Activated T-helper 1 cell treated with anti-CD3 and anti-CD28 coated beads, Interleukin-2, amount 50 U/mL, for 16 hours (primary cell): Measurements from ENCODE around the gene KDM3B.
"Not testable (repeated sequence)": the region's sequence is repeated elsewhere in the genome, so short reads cannot be mapped to it uniquely, and the experiment has no call there.

Source experiments
- DNase-seq, 2 donors: peaks; one replicate each; pipeline ENCODE4 v3.0.0-alpha.2; 2020; ENCODE audit warnings: low read depth in 1 of 2, low spot score in 1 of 2

KDM3B gene

GRCh38 chr5:138389332-138389731, 36.8 kb downstream of the KDM3B start:
- DNase-seq: no peak

- DNase-seq: not testable (repeated sequence)
Observed at GRCh38 chr5:138389911-138390310, 37.4 kb downstream of the KDM3B start.

- no peak for DNase-seq
Observed at GRCh38 chr5:138391859-138392386, 39.4 kb downstream of the KDM3B start.

GRCh38 chr5:138402640-138403039, 50.2 kb downstream of the KDM3B start:
- DNase-seq: no peak

GRCh38 chr5:138408023-138408422, 55.5 kb downstream of the KDM3B start:
- no peak for DNase-seq

GRCh38 chr5:138410996-138411640, 58.6 kb downstream of the KDM3B start:
- DNase-seq: not testable (repeated sequence)

- DNase-seq: no peak
Observed at GRCh38 chr5:138418444-138418843, 66.0 kb downstream of the KDM3B start.

- no peak for DNase-seq
Observed at GRCh38 chr5:138425079-138425478, 72.6 kb downstream of the KDM3B start.

- no peak for DNase-seq
Observed at GRCh38 chr5:138435943-138436342, 83.5 kb downstream of the KDM3B start.

- no peak for DNase-seq
Observed at GRCh38 chr5:138438003-138438723, 85.7 kb downstream of the KDM3B start.

GRCh38 chr5:138438724-138439476, 86.4 kb downstream of the KDM3B start, which contains the start of gene REEP2:
Gene REEP2, plus strand, starts transcription at chr5:138439057. Its CDS starts 152 bp downstream, at chr5:138439209.
- DNase-seq: peak in 1 of 2 donors; percentile 53

GRCh38 chr5:138439477-138440158, 87.1 kb downstream of the KDM3B start:
- DNase-seq: no peak

- DNase-seq: no peak
Observed at GRCh38 chr5:138440159-138441073, 87.9 kb downstream of the KDM3B start.

- DNase-seq: no peak
Observed at GRCh38 chr5:138441221-138441620, 88.7 kb downstream of the KDM3B start.

GRCh38 chr5:138444078-138444773, 91.7 kb downstream of the KDM3B start:
- no peak for DNase-seq

GRCh38 chr5:138444774-138445546, 92.5 kb downstream of the KDM3B start:
- no peak for DNase-seq

- DNase-seq: no peak
Observed at GRCh38 chr5:138445547-138446271, 93.2 kb downstream of the KDM3B start.

- no peak for DNase-seq
Observed at GRCh38 chr5:138448070-138448469, 95.6 kb downstream of the KDM3B start.
